SU-DHL-6 (cell line): ENCODE measurements around the gene ADAT3.
"Not testable (repeated sequence)": the region's sequence is repeated elsewhere in the genome, so short reads cannot be mapped to it uniquely, and the experiment has no call there.

Source experiments
- H2AFZ ChIP-seq: fragments of 200-600 bp; sonication (generic); 2 replicates; pipeline ENCODE4 v1.6.1; 2014; ENCODE audit warnings: low read depth, mild to moderate bottlenecking, moderate library complexity, mixed read lengths, antibody characterized with exemption, low read length; ENCODE audit not compliant: severe bottlenecking
- H3F3A ChIP-seq: fragments of 200-600 bp; shearing (Covaris generic); 2 replicates; pipeline ENCODE4 v1.6.0; 2016; ENCODE audit warnings: antibody characterized with exemption, mild to moderate bottlenecking; ENCODE audit not compliant: insufficient read depth
- H3K27ac ChIP-seq: fragments of 200-600 bp; sonication (generic); 2 replicates; pipeline ENCODE4 v1.5.1; 2016; ENCODE audit warnings: low read depth, mild to moderate bottlenecking, low read length, moderate library complexity, mixed read lengths
- H3K27me3 ChIP-seq: fragments of 200-600 bp; sonication (generic), shearing (Covaris generic); 2 replicates; pipeline ENCODE4 v1.6.0; 2014; ENCODE audit warnings: mild to moderate bottlenecking, low read length
- H3K36me3 ChIP-seq: fragments of 200-600 bp; sonication (generic); 2 replicates; pipeline ENCODE4 v1.6.1; 2014; ENCODE audit warnings: mild to moderate bottlenecking, low read length, mixed read lengths
- H3K4me2 ChIP-seq: fragments of 300-600, 200-600 bp; shearing (Covaris generic), sonication (generic); 2 replicates; pipeline ENCODE4 v1.6.0; 2014; ENCODE audit warnings: low read length, low read depth, mild to moderate bottlenecking; ENCODE audit not compliant: poor library complexity, severe bottlenecking
- H3K4me3 ChIP-seq: fragments of 200-600 bp; sonication (generic); 2 replicates; pipeline ENCODE4 v1.5.1; 2014; ENCODE audit warnings: antibody characterized with exemption, low read length, mild to moderate bottlenecking, mixed read lengths; ENCODE audit not compliant: insufficient read depth, poor library complexity, severe bottlenecking
- H3K79me2 ChIP-seq: fragments of 200-600 bp; sonication (generic); 2 replicates; pipeline ENCODE4 v1.6.1; 2014; ENCODE audit warnings: mild to moderate bottlenecking, low read length, moderate library complexity; ENCODE audit not compliant: insufficient read depth
- H3K9ac ChIP-seq: fragments of 200-600 bp; sonication (generic); 2 replicates; pipeline ENCODE4 v1.7.0; 2014; ENCODE audit warnings: mild to moderate bottlenecking, low read length
- H3K9me2 ChIP-seq: fragments of 200-600 bp; sonication (generic); replicated peaks from 2 replicates; pipeline ENCODE4 v1.6.1; 2014; ENCODE audit warnings: low read length; ENCODE audit not compliant: insufficient read depth
- H3K9me3 ChIP-seq: fragments of 200-600 bp; sonication (generic); 2 replicates; pipeline ENCODE4 v1.6.1; 2014; ENCODE audit warnings: low read length, mixed read lengths; ENCODE audit not compliant: insufficient read depth
- H4K20me1 ChIP-seq: fragments of 200-600 bp; sonication (generic); 2 replicates; pipeline ENCODE4 v1.6.1; 2014; ENCODE audit warnings: low read depth, mild to moderate bottlenecking, antibody characterized with exemption, low read length, moderate library complexity, mixed read lengths
- CTCF ChIP-seq: fragments of 200-600 bp; sonication (generic); IDR thresholded peaks from one replicate; pipeline ENCODE4 v1.5.1; 2017; ENCODE audit warnings: antibody characterized with exemption, mild to moderate bottlenecking, low read length, moderate library complexity; ENCODE audit not compliant: insufficient read depth, poor library complexity, severe bottlenecking
- EZH2phosphoT487 ChIP-seq: fragments of 200-600 bp; sonication (generic), shearing (Covaris generic); conservative IDR thresholded peaks from 2 replicates; pipeline ENCODE4 v1.6.1; 2018; ENCODE audit warnings: mild to moderate bottlenecking, antibody characterized with exemption, low read length, moderate library complexity, mixed read lengths

The ADAT3 gene

GRCh38 chr19:1884719-1885334 is 20.4 kb upstream of the ADAT3 start:
- Histone ChIP-seq H3K4me2 (peak overlapping the region; percentile 95), H3K27ac (no peak overlapping the region), H3K9ac (peak overlapping the region; percentile 86), H3F3A (peaks cover 6% of the 10 kb centered on the region; the same call in 1 of the 2 replicates), H2AFZ (no peak overlapping the region), H4K20me1 (peaks cover 7% of the 10 kb centered on the region; the same call in 1 of the 2 replicates), H3K79me2 (peaks cover 19% of the 10 kb centered on the region), H3K27me3 (no peaks in the 10 kb centered on the region), H3K36me3 (no peaks in the 10 kb centered on the region), H3K9me2 (no peaks in the 10 kb centered on the region), H3K9me3 (no peaks in the 10 kb centered on the region), H3K4me3 (peak overlapping the region; percentile 87)
- TF ChIP-seq EZH2phosphoT487 (no peak), CTCF (no peak)

- Histone ChIP-seq H3K9ac (peak within 1 kb of the TSS; percentile 86), H3K4me2 (peak within 1 kb of the TSS; percentile 95), H3K4me3 (peak within 1 kb of the TSS; percentile 87), H3K79me2 (peaks cover 19% of the 10 kb centered on the region)
- H3K36me3 ChIP-seq, H3K27me3 ChIP-seq, H4K20me1 ChIP-seq, H3F3A ChIP-seq, H2AFZ ChIP-seq, H3K9me2 ChIP-seq, H3K9me3 ChIP-seq, H3K27ac ChIP-seq: not testable (repeated sequence)
Observed at GRCh38 chr19:1885398-1886119, 19.6 kb upstream of the ADAT3 start, which contains the start of gene ABHD17A. Gene ABHD17A (minus strand): TSS chr19:1885496. CDS start chr19:1881566, 3,930 bp downstream.

GRCh38 chr19:1886360-1886759 is 18.8 kb upstream of the ADAT3 start:
- not testable (repeated sequence) for H3F3A ChIP-seq, H3K9me2 ChIP-seq, H3K4me3 ChIP-seq, H2AFZ ChIP-seq, H3K9ac ChIP-seq, H4K20me1 ChIP-seq, H3K36me3 ChIP-seq, H3K27me3 ChIP-seq, H3K27ac ChIP-seq, H3K4me2 ChIP-seq, H3K9me3 ChIP-seq
- H3K79me2 ChIP-seq, result peaks cover 19% of the 10 kb centered on the region

- H3K4me3 ChIP-seq, result no peak overlapping the region
- H3K9ac ChIP-seq, result no peak overlapping the region; the same call in 1 of the 2 replicates
- H4K20me1 ChIP-seq, result peaks cover 7% of the 10 kb centered on the region; the same call in 1 of the 2 replicates
- no peaks in the 10 kb centered on the region for H3K9me3 ChIP-seq
- H3K27ac ChIP-seq, result no peak overlapping the region
- no peaks in the 10 kb centered on the region for H3K27me3 ChIP-seq
- peaks cover 15% of the 10 kb centered on the region for H3K79me2 ChIP-seq
- no peak overlapping the region for H2AFZ ChIP-seq
- H3F3A ChIP-seq, result peaks cover 6% of the 10 kb centered on the region; the same call in 1 of the 2 replicates
- TF ChIP-seq CTCF (no peak), EZH2phosphoT487 (no peak)
- no peak overlapping the region for H3K4me2 ChIP-seq
- no peaks in the 10 kb centered on the region for H3K36me3 ChIP-seq
- no peaks in the 10 kb centered on the region for H3K9me2 ChIP-seq
Observed at GRCh38 chr19:1888385-1888784, 16.8 kb upstream of the ADAT3 start.
